ENCODE data around the gene SFXN4.
"Not testable (repeated sequence)": the region's sequence is repeated elsewhere in the genome, so short reads cannot be mapped to it uniquely, and the experiment has no call there.

Gene SFXN4

GRCh38 chr10:119190353-119190752 lies 24.8 kb upstream of the SFXN4 start:
- no peak overlapping the region for H3K4me3 ChIP-seq (replicated peaks; ENCODE audit: low read depth, low read length)
- peak; percentile 95 for DNase-seq (ENCODE audit: low read depth)
- no peak for TF ChIP-seq CTCF (IDR thresholded peaks at IDR 0.05; ENCODE audit: low read length, missing control alignments)

- TF ChIP-seq CTCF (IDR thresholded peaks at IDR 0.05; ENCODE audit: low read length, missing control alignments), result no peak
- DNase-seq (ENCODE audit: low read depth), result peak; percentile 86
Observed at GRCh38 chr10:119189811-119190282, 24.3 kb upstream of the SFXN4 start.

GRCh38 chr10:119183664-119184412 lies 18.3 kb upstream of the SFXN4 start:
- no peak for DNase-seq (ENCODE audit: low read depth)
- H3K4me3 ChIP-seq (replicated peaks; ENCODE audit: low read depth, low read length), result no peak overlapping the region
- no peak for TF ChIP-seq CTCF (IDR thresholded peaks at IDR 0.05; ENCODE audit: low read length, missing control alignments)

More at GRCh38 chr10:119189811-119190282, 24.3 kb upstream of the SFXN4 start:
- H3K4me3 ChIP-seq (replicated peaks; ENCODE audit: low read depth, low read length), result no peak overlapping the region

- DNase-seq (ENCODE audit: low read depth); H3K4me3 ChIP-seq (replicated peaks; ENCODE audit: low read depth, low read length): not testable (repeated sequence)
Observed at GRCh38 chr10:119180850-119181400, 15.4 kb upstream of the SFXN4 start.

- DNase-seq (ENCODE audit: low read depth), result peak; percentile 88
- peak within 1 kb of the TSS; percentile 96 for H3K4me3 ChIP-seq (replicated peaks; ENCODE audit: low read depth, low read length)
- TF ChIP-seq CTCF (IDR thresholded peaks at IDR 0.05; ENCODE audit: low read length, missing control alignments), result no peak
Observed at GRCh38 chr10:119178372-119179119, 13.0 kb upstream of the SFXN4 start, which contains the start of gene PRDX3. PRDX3 (minus strand) TSS chr10:119178812; CDS start chr10:119178790, 22 bp downstream.

GRCh38 chr10:119177708-119178371 lies 12.3 kb upstream of the SFXN4 start:
- DNase-seq (ENCODE audit: low read depth), result no peak
- TF ChIP-seq CTCF (IDR thresholded peaks at IDR 0.05; ENCODE audit: low read length, missing control alignments), result no peak
- peak overlapping the region; percentile 96 for H3K4me3 ChIP-seq (replicated peaks; ENCODE audit: low read depth, low read length)

- no peak overlapping the region for H3K4me3 ChIP-seq (replicated peaks; ENCODE audit: low read depth, low read length)
- DNase-seq (ENCODE audit: low read depth), result no peak
- TF ChIP-seq CTCF (IDR thresholded peaks at IDR 0.05; ENCODE audit: low read length, missing control alignments), result no peak
Observed at GRCh38 chr10:119176166-119176565, 10.7 kb upstream of the SFXN4 start.

Data from fibroblast of pulmonary artery (primary cell).